Renal cortex interstitium (tissue), 11 donors: ENCODE data around the gene BCAS4. TPM values are rescaled to one million over a fixed set of nuclear protein-coding genes. Genes with fewer than 3 reads are reported as not detected.
A peak's percentile ranks its signal among the peaks of the same experiment; 100 is the strongest.

ENCODE experiments used
- DNase-seq, 11 donors: peaks; one replicate each; pipeline ENCODE4 v3.0.0-alpha.2; 2013; ENCODE audit warnings: low read depth in 9 of 11, low spot score in 4 of 11; ENCODE audit errors: extremely low read depth in 1 of 11
- polyA plus RNA-seq, 3 donors: library from polyadenylated mRNA; unstranded; fragments of 120-200 nt; gene quantifications; one replicate each; pipeline ENCODE4 v1.2.1, GENCODE V29; 2013; ENCODE audit not compliant: insufficient read length in 3 of 3

Gene BCAS4
- polyA plus RNA-seq, 3 donors = 4.6 to 5.9 (median 5.5) TPM

- no peak for DNase-seq
Observed at GRCh38 chr20:50862546-50862945, 67.7 kb downstream of the BCAS4 start.

GRCh38 chr20:50865114-50865513, 70.3 kb downstream of the BCAS4 start:
- no peak for DNase-seq

GRCh38 chr20:50865591-50865990, 70.7 kb downstream of the BCAS4 start:
- DNase-seq = no peak

DNA sequence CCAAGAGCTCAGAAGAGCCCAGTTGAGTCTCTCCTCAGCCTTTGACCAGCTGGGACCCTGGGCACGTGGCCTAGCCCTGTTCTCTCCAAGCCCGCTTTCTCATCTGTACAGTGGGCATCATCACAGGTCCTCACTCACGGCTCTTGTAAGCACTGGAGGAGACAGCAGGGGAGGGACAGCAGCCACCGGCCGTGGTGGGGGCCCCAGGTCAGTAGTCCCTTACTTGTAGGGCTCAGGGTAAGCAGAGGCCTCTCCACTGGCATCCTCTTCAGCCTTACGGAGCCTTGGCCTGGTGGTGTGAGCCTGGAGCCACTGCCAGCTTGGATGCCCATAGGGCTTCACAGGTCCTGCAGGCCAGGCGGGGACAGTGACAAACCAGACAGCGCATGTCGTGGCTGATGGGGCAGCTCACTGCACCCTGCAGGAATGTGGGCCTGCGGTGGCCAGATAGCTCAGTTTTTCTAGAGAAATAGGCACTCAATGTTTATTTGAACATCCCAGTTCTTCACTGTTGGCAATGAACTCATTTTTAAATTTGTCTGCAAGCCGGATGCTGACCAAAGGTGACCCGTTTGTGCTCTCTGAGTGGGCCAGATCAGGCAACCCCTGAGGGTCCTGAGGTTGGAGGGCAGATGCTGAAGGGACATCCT, 71.3 kb downstream of the BCAS4 start:
- DNase-seq = no peak

DNA sequence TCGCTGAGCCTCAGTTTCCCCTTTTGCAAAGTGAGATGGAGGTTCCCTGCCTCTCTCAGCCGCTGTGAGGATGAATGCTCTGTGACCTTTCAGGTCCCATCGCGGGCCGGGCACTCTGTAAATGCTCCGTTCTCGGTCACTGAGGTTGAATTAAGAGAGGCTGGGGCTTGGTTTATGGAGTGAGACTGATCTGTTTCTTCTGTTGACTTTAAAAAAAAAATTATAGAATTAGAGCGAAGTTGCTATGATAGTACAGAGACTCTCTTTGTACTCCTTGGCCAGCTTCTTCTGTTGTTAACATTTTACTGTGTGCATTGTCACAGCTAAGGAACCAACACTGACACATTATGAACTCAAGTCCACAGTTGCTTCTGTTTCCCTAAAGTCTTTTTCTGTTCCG, 72.0 kb downstream of the BCAS4 start:
- DNase-seq = no peak

DNA sequence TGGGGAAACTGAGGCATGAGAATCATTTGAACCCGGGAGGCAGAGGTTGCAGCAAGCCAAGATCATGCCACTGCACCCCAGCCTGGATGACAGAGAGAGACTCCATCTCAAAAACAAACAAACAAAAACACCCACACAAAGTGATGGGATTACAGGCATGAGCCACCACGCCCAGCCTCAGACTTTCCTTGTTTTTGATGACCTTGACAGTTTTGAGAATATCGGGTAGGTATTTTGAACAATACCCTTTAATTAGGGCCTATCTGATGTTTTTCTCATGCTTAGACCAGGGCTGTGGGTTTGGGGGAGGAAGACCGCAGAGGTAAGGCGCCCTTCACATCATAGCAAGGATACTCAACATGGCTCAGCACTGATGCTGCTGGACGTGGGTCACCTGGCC, 72.9 kb downstream of the BCAS4 start:
- DNase-seq = no peak

GRCh38 chr20:50868509-50869495, 73.9 kb downstream of the BCAS4 start:
- DNase-seq = no peak

DNA sequence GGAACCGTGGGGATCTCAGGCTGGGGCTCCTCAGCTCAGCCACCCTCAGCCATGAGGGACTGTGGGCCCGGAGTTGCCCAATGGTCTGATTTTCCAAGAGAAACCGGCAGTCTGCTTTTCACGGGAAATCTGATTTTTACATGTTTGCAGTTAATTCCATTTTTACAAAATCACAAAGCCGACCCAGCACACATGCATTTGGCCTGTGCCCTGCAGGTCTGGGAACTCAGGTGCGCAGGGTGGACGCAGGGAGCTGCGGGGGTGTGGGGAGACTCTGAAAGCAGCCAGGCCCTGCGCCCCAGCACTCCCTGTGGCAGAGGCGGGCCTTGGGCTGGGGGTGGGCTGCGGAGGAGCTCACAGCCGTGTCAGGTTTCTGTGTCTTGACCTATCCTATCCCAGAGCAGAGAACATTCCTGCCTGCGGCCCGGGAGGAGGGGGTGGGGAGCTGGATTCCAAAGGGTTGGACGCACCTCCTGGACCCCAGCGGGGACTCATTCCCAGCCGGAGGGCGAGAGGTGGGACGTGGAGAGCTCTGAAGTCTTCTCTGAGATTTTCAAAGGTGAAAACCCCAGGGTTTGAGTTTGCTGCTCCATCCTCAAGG, 75.8 kb downstream of the BCAS4 start:
- peak in 10 of 11 donors; percentile 35 to 84 (median 67) for DNase-seq

- DNase-seq = no peak
Observed at GRCh38 chr20:50872560-50873425, 77.9 kb downstream of the BCAS4 start.

- DNase-seq = no peak
Observed at GRCh38 chr20:50873585-50873984, 78.7 kb downstream of the BCAS4 start.

GRCh38 chr20:50874111-50874757, 79.4 kb downstream of the BCAS4 start:
- no peak for DNase-seq

DNA sequence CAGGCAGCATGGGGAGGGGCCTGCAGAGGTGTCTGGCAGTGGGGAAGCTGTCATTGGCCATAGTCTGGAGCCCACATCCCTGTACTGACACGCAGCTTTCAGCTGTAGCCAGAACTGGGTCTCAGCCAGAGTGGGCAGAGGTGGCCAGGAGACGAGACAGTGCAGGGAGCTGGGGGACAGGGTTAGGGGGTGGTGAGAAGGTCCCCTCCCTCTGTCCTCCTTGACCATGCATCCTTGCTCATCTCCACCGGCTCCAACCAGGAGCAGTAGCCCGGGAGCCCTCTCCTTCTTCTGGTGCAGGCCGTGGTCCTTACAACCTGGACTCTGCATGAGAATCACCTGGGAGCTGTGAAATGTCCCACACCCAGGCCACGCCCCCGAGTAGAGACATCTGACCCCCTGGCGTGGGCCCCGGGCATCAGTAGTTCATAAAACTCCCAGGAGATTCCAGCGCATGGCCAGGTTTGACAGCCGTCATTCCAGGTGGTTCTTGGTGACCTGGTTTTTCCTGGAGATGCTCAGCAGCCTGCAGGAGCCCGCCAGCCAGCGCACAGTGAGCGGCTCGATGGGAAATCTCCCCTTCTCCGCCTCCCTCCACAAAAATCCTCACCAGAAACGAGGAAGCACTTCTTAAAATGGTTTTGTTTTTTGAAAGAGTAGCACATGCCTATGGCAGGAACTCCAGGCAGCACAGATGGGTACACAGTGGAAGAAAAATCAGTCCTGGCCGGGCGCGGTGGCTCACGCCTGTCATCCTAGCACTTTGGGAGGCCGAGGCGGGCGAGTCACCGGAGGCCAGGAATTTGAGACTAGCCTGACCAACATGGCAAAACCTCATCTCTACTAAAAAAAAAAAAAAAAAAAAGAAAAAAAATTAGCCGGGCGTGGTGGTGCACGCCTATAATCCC, 80.2 kb downstream of the BCAS4 start:
- DNase-seq = no peak

- DNase-seq = no peak
Observed at GRCh38 chr20:50876063-50876685, 81.3 kb downstream of the BCAS4 start.

DNA sequence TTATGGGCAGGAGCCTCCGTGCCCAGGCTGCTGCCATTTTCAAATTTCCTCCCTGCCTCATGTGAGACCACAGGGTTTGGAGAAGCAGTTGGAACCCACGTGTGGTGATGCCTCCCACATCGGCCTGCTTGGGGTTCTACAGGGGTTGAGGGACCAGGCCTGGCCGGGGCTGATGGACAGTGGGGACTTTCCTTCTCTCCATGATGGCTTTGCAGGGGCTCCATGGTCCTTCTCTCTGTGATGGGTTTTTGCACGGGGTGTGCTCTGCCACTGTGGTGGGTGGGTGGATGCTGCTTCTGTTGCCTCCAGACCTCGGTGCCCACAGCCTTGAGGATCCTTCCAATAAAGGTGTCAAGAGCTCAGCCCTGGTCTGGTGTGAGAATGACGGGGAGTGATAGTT, 82.0 kb downstream of the BCAS4 start:
- DNase-seq = no peak

DNA sequence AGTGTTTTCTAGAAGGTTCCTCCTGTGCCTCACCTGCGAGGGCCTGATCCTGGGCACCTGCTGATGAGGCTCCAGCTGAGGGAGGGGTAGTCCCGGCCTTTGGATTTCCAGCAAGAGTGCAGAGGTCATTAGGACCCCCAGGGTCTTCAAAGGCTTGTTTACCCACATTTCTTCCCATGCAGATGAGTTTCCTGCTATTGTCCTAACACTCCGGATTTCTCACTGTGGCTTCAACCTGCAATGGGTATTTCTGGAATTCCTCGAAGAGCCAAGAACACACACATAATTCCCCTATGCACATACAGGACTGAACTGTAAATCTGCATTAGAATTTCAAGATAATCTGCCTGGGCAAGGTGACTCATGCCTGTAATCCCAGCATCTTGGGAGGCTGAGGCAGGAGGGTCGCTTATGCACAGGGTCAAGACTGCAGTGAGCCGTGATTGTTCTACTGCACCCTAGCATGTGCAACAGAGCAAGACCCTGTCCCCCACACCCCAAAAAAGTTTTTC, 82.4 kb downstream of the BCAS4 start:
- no peak for DNase-seq

DNA sequence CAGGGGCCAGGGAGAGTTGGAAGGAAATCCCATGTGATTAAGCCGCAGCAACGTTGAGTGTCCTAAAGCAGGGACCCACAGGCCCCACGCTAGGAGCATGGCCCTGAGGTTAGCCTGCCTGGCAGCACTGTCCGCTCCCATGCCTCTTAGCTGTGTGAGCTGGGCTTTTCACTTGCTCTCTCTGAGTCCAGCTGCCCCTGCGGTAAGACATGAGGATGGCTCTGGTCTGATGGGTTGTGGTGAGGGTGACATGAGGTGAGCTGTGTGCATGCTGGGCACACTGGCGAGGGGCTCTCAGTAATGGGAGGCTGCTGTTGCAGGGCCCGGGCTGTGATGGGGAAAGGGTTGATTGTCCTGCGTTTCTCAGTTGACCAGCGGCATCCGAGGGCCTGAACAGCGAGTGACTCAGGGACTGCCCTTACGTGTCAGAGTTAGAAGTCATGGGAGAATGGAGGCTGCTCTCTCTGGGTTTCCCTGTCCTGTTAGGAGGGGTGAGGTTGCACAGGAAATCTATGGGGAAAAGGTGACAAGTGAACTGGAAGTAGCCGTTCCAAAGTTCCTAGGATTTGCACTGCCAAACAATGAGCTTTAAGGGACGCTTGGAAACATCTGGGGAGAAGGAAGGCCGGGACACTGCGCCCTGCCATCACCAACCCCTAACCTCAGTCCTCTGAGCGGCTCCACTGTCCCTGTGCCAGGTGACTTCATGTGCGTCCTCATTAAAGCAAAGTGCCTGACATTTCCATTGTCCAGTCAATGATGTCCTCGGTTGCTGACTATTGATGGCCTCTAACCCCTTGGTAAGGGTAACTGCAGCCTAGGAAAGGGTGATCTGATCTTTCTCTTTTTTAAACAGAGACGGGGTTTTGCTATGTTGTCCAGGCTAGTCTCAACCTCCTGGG, 85.0 kb downstream of the BCAS4 start:
- DNase-seq = no peak
